ENCODE results near the gene SYT5.

DNA sequence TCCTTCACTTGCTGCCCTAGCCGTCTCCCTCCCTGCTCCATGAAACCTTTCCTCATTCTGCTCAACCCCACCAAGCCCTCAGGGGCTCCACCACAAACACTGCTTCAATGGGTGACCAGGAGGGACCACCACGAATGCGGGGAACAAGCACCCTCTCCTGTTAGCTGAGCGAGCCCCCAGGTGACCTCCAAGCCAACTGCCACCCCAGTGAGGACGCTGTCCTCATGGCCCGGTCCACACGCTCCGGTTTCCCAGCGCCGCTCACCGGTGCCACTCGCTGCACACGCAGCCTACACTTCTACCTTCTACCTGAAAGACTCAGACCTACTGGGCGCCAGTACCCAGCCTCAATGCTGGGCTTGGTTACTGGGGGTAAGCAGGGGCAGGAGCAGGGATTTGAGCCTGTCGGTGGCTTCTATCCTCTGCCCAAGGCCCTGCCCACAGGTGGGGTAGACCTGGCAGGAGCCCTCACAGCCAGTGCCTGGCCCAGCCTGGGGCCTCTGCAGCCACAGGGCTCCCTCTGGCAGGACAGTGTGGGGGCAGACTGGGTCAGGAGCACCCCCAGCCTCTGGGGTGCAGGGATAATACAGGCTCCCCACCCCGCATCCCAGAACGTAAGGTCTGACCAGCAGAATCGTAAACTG is 49.2 kb upstream of the SYT5 start:
- TF ChIP-seq, protein P1, sequence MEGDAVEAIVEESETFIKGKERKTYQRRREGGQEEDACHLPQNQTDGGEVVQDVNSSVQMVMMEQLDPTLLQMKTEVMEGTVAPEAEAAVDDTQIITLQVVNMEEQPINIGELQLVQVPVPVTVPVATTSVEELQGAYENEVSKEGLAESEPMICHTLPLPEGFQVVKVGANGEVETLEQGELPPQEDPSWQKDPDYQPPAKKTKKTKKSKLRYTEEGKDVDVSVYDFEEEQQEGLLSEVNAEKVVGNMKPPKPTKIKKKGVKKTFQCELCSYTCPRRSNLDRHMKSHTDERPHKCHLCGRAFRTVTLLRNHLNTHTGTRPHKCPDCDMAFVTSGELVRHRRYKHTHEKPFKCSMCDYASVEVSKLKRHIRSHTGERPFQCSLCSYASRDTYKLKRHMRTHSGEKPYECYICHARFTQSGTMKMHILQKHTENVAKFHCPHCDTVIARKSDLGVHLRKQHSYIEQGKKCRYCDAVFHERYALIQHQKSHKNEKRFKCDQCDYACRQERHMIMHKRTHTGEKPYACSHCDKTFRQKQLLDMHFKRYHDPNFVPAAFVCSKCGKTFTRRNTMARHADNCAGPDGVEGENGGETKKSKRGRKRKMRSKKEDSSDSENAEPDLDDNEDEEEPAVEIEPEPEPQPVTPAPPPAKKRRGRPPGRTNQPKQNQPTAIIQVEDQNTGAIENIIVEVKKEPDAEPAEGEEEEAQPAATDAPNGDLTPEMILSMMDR (IDR thresholded peaks at IDR 0.05): no peak
- TF ChIP-seq POLR2AphosphoS5 (IDR thresholded peaks at IDR 0.05) (no peak), POLR2A (IDR thresholded peaks at IDR 0.05) (no peak)

Data from prostate gland (tissue), 2 donors.